Sigmoid colon (tissue), 4 donors: ENCODE data around the gene UBTD1.

Experiments
- EP300 ChIP-seq, 4 donors: sonication (generic); formaldehyde crosslinking; IDR thresholded peaks; one replicate each; pipeline ENCODE4 v1.6.1; 2017; ENCODE audit warnings: antibody characterized with exemption in 4 of 4
- POLR2A ChIP-seq, 2 donors: fragments of 450-650 bp; IDR thresholded peaks; one replicate each; pipeline ENCODE4 v1.6.1; 2016; ENCODE audit warnings: antibody characterized with exemption in 2 of 2, mild to moderate bottlenecking in 2 of 2, moderate library complexity in 2 of 2
- POLR2AphosphoS5 ChIP-seq, 4 donors: sonication (generic); formaldehyde crosslinking; IDR thresholded peaks; one replicate each; pipeline ENCODE4 v1.6.1; 2017; ENCODE audit warnings: antibody characterized with exemption in 4 of 4
- TF ChIP-seq, protein P1 (sequence below), 4 experiments: fragments of 450-650 bp in 3 of 4; fragments of 200-600 bp in 1 of 4; IDR thresholded peaks; one replicate each; pipeline ENCODE4 v1.5.1; 2016 to 2019; ENCODE audit warnings: antibody characterized with exemption in 4 of 4, mild to moderate bottlenecking in 3 of 4, moderate library complexity in 2 of 4

DNA sequence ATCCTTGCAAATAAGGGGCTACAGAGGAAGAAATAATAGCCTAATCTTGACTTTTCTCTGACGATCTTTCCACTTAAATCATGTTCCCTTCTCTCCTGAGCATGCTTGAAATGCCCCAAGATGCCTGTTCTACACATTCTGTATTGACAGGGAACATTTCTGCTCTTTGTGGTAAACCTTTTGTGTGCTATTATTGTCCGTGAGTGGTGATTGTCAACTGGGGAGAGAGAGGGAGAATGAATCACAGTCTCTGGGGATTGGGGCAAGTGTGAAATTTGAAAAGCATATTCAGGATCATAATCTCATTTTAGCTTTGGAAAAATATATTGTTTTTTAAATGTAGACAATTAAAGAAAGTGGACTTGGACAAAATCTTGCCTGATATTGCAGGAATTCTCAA, 20.6 kb downstream of the UBTD1 start:
- TF ChIP-seq, protein P1, sequence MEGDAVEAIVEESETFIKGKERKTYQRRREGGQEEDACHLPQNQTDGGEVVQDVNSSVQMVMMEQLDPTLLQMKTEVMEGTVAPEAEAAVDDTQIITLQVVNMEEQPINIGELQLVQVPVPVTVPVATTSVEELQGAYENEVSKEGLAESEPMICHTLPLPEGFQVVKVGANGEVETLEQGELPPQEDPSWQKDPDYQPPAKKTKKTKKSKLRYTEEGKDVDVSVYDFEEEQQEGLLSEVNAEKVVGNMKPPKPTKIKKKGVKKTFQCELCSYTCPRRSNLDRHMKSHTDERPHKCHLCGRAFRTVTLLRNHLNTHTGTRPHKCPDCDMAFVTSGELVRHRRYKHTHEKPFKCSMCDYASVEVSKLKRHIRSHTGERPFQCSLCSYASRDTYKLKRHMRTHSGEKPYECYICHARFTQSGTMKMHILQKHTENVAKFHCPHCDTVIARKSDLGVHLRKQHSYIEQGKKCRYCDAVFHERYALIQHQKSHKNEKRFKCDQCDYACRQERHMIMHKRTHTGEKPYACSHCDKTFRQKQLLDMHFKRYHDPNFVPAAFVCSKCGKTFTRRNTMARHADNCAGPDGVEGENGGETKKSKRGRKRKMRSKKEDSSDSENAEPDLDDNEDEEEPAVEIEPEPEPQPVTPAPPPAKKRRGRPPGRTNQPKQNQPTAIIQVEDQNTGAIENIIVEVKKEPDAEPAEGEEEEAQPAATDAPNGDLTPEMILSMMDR (IDR thresholded peaks at IDR 0.05): no peak
- no peak for TF ChIP-seq POLR2AphosphoS5 (IDR thresholded peaks at IDR 0.05)
- no peak for TF ChIP-seq POLR2A (IDR thresholded peaks at IDR 0.05)
- no peak for TF ChIP-seq EP300 (IDR thresholded peaks at IDR 0.05)
